SJSA1 (cell line): Measurements from ENCODE around the gene MRPL42. TPM values are rescaled to one million over a fixed set of nuclear protein-coding genes. Genes with fewer than 3 reads are reported as not detected.

Source experiments
- DNase-seq, 2 experiments: peaks; one replicate each; pipeline ENCODE4 v3.0.0-alpha.2; 2015 to 2020; ENCODE audit warnings: low spot score in 2 of 2, low read depth in 1 of 2
- H3K27ac ChIP-seq: fragments of 250-450 bp; sonication (Bioruptor Pico); 2 replicates; pipeline ENCODE4 v1.5.1; 2020; ENCODE audit warnings: mild to moderate bottlenecking, moderate library complexity
- H3K27me3 ChIP-seq: fragments of 250-450 bp; sonication (Bioruptor Pico); replicated peaks from 2 replicates; pipeline ENCODE4 v1.5.1; 2020; ENCODE audit warnings: mild to moderate bottlenecking, moderate library complexity
- H3K36me3 ChIP-seq: fragments of 250-450 bp; sonication (Bioruptor Pico); 2 replicates; pipeline ENCODE4 v1.5.1; 2020; ENCODE audit warnings: mild to moderate bottlenecking
- H3K4me1 ChIP-seq: fragments of 250-450 bp; sonication (Bioruptor Pico); replicated peaks from 2 replicates; pipeline ENCODE4 v1.6.1; 2021; ENCODE audit warnings: mild to moderate bottlenecking
- H3K4me3 ChIP-seq: fragments of 250-450 bp; sonication (Bioruptor Pico); 2 replicates; pipeline ENCODE4 v1.5.1; 2020; ENCODE audit warnings: mild to moderate bottlenecking
- H3K9me3 ChIP-seq: fragments of 250-450 bp; sonication (Bioruptor Pico); replicated peaks from 2 replicates; pipeline ENCODE4 v1.5.1; 2020; ENCODE audit warnings: mild to moderate bottlenecking
- total RNA-seq: library from RNA; depleted of rRNA; stranded (reverse); fragments of >200 nt; shearing (Covaris generic); gene quantifications from 2 replicates; pipeline ENCODE4 v1.2.3, GENCODE V29; 2014

MRPL42 gene
- total RNA-seq, 1 experiment from 2014 or later, result 132 TPM

DNA sequence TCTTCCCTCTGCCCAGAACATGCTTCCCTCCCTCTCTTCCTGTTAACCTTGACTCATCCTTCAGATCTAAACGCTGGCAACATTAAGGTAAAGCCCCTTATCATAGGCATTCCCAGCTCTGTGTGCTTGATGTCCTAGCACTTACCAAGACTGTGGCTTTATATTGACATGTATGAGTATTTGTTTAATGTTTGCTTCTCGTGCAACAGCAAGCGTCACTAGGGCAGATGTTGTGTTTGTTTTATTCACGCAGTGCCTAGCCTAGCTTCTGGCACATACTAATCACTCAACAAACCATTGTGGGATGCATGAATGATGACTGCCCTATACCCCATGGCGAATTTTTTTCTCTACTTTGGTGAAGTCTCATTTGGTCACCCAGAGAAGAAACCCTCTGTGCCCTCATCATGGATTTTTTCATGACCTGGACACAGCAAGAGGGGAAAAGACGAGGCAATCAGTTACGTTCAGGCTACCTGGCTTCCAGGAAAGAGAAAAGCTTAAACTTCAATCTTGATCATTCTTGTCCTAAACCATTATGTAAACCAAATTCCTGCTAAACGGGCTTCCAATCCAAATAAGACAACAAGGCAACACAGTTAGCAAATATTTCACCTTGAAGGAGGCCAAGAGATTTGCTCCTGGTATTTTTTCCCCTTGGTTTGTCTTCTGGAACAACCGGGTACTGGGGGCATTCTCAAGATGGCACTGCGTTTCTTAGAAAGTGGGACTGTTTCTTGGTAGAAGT is 57.2 kb downstream of the MRPL42 start:
- Histone ChIP-seq H3K36me3 (no peaks in the 10 kb centered on the region), H3K27me3 (no peaks in the 10 kb centered on the region), H3K27ac (no peak overlapping the region), H3K4me3 (no peak overlapping the region), H3K9me3 (no peaks in the 10 kb centered on the region), H3K4me1 (peaks cover 19% of the 10 kb centered on the region)
- no peak for DNase-seq

- H3K4me1 ChIP-seq, result peaks cover 14% of the 10 kb centered on the region
- peak; percentile 69 to 88 for DNase-seq
- H3K27ac ChIP-seq, result no peak overlapping the region
- no peaks in the 10 kb centered on the region for H3K36me3 ChIP-seq
- H3K4me3 ChIP-seq, result no peak overlapping the region
- no peaks in the 10 kb centered on the region for H3K9me3 ChIP-seq
- H3K27me3 ChIP-seq, result no peaks in the 10 kb centered on the region
Measured at GRCh38 chr12:93526786-93527428, 59.6 kb downstream of the MRPL42 start.

GRCh38 chr12:93530358-93530757 is 63.0 kb downstream of the MRPL42 start:
- Histone ChIP-seq H3K27me3 (no peaks in the 10 kb centered on the region), H3K27ac (no peak overlapping the region), H3K4me3 (no peak overlapping the region), H3K36me3 (no peaks in the 10 kb centered on the region), H3K9me3 (no peaks in the 10 kb centered on the region), H3K4me1 (peaks cover 14% of the 10 kb centered on the region)
- DNase-seq, result no peak

DNA sequence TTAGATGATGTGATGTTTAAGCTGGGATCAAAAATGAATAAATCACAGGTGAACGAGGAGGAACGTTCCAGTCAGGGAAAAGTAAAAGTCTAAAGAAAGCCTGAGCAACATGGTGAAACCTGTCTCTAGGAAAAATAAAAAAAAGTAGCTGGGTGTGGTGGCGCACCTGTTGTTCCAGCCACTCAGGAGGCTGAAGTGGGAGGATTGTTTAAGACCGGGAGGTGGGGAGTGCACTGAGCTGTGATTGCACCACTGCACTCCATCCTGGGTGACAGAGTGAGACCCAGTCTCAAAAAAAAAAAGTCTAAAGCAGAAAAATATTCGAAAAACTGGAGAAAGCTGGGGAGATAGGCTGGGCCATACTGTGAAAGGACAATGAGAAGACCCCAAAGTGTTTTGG is 66.0 kb downstream of the MRPL42 start:
- no peak for DNase-seq
- no peak overlapping the region for H3K4me3 ChIP-seq
- no peaks in the 10 kb centered on the region for H3K27me3 ChIP-seq
- H3K9me3 ChIP-seq, result no peaks in the 10 kb centered on the region
- H3K4me1 ChIP-seq, result no peaks in the 10 kb centered on the region
- no peak overlapping the region for H3K27ac ChIP-seq
- H3K36me3 ChIP-seq, result no peaks in the 10 kb centered on the region

DNA sequence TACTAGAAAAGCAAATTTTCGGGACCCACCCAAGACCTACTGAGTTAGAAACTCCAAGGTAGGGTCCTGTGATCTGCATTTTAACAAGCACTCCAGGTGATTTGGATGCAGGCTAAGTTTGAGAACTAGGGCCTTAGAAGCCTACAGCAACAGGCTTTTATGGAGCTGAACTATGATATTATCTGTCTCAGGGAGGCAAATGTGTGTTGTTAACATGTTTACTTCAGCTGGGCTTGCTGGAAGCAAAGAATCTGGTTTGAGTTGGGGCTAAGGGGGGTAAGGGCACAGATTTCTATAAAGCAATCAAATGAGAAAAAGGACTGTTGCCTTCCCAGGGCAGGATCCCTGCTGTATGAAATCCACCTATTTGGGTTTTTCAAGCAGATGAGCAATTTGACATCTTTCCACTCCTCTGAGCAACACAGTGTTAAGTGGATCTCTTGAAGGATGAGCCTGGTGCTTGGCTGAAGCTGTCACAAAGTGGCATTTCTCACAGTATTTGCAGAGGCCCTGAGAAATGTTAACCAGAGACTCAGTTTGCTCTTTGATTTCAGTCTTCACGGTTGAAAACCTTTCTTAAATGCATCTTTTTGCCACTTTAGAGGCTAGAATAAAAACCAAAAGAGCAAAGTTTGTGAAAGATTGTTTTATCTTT is 68.9 kb downstream of the MRPL42 start:
- no peak overlapping the region for H3K27ac ChIP-seq
- no peaks in the 10 kb centered on the region for H3K36me3 ChIP-seq
- DNase-seq, result no peak
- H3K4me1 ChIP-seq, result peaks cover 2% of the 10 kb centered on the region; the same call in 1 of the 2 replicates
- no peaks in the 10 kb centered on the region for H3K27me3 ChIP-seq
- H3K9me3 ChIP-seq, result no peaks in the 10 kb centered on the region
- no peak overlapping the region for H3K4me3 ChIP-seq

DNA sequence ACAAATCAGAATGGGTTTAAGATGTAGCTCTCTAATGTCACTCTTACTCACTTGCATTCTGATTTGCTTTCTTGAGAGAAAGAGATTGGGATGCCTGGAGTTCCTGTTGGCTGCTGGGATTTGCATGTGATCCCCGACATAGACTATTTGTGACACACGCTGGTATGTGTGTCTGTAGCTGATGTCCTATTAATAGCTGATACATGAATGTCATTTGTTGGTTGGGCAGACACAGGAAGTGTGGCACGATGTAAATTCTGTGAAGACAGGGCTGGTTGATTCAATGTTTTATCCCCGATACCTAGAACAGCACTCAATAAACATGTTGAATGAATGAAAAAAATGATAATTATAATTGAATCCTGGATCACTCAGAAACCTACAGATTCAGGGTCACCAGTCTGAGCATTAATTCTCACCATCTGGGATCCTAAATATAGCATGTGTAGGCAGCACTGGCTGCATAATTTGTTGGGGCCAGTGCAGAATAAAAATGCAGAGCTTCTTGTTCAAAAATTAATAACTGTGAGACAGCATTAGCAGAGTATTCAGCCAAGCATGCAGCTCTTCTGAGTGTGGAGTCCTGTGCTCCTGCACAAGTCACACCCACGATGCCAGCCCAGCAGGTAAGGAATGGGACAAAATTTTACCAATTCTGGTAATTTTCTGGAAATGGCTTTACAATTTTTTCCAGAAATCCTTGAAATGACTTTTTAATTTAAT is 69.6 kb downstream of the MRPL42 start:
- peaks cover 9% of the 10 kb centered on the region; the same call in 1 of the 2 replicates for H3K4me1 ChIP-seq
- no peaks in the 10 kb centered on the region for H3K27me3 ChIP-seq
- no peak overlapping the region for H3K4me3 ChIP-seq
- no peaks in the 10 kb centered on the region for H3K36me3 ChIP-seq
- H3K27ac ChIP-seq, result no peak overlapping the region
- no peak for DNase-seq
- H3K9me3 ChIP-seq, result no peaks in the 10 kb centered on the region

DNA sequence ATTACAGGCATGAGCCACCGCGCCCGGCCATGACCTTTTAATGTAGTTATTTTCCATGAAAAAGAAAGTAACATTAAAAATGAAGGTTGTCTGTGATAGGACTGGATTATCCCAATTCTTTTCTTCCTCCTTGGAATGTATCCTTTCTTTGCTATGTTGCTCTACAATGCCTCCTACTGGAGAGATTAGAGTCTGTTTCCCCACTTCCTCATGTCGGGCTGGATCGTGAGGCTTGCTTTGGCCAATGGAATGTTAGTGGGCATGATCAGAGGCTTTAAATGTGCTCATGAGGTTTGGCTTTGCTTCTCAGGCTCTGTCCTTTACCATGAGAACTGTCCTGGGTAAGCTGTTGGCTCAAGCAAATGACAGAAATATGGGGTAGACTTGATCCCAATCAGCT is 70.5 kb downstream of the MRPL42 start:
- no peaks in the 10 kb centered on the region for H3K27me3 ChIP-seq
- no peak for DNase-seq
- no peaks in the 10 kb centered on the region for H3K9me3 ChIP-seq
- H3K4me3 ChIP-seq, result no peak overlapping the region
- H3K4me1 ChIP-seq, result peaks cover 13% of the 10 kb centered on the region; the same call in 1 of the 2 replicates
- no peaks in the 10 kb centered on the region for H3K36me3 ChIP-seq
- H3K27ac ChIP-seq, result no peak overlapping the region

DNA sequence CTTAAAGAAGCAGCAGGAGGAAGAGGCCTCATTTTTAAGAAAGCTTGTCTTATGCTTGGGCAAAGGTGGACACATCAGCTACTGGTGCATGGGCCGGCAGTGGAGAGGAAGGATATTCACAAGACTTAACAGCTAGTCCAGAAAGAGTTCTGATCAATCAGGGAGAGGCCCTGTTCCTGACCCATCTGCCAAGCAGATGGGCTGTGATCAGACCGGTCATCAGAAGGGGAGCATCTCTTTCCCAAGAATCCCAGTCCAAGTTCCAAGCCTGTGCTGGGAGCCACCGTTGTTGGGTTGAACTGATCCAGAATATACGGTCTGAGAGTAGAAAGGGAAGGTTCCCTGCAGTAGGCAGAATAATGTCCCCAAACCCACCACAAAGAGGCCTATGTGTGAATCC is 72.5 kb downstream of the MRPL42 start:
- H3K4me1 ChIP-seq, result peaks cover 13% of the 10 kb centered on the region; the same call in 1 of the 2 replicates
- no peaks in the 10 kb centered on the region for H3K9me3 ChIP-seq
- H3K27ac ChIP-seq, result no peak overlapping the region
- H3K27me3 ChIP-seq, result no peaks in the 10 kb centered on the region
- no peak for DNase-seq
- H3K4me3 ChIP-seq, result no peak overlapping the region
- no peaks in the 10 kb centered on the region for H3K36me3 ChIP-seq

DNA sequence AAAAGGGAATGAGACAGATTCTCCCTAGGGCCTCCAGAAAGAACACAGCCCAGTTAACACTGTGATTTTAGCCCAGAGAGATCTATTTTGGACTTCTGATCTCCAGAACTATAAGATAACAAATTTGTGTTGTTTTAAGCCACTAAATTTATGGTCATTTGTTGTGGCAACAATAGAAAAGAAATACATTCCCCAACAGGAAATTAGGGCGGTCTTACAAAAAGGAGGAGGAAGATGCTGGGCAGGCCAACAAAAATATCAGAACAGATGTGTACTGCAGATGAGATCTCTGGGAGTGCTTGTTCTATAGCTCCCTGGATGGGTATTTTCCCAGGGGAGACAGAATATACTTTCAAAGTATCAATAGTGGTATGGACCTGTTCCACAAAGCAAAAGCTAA is 73.2 kb downstream of the MRPL42 start:
- no peak overlapping the region for H3K27ac ChIP-seq
- no peaks in the 10 kb centered on the region for H3K36me3 ChIP-seq
- peaks cover 13% of the 10 kb centered on the region; the same call in 1 of the 2 replicates for H3K4me1 ChIP-seq
- H3K27me3 ChIP-seq, result no peaks in the 10 kb centered on the region
- no peaks in the 10 kb centered on the region for H3K9me3 ChIP-seq
- DNase-seq, result no peak
- no peak overlapping the region for H3K4me3 ChIP-seq

DNA sequence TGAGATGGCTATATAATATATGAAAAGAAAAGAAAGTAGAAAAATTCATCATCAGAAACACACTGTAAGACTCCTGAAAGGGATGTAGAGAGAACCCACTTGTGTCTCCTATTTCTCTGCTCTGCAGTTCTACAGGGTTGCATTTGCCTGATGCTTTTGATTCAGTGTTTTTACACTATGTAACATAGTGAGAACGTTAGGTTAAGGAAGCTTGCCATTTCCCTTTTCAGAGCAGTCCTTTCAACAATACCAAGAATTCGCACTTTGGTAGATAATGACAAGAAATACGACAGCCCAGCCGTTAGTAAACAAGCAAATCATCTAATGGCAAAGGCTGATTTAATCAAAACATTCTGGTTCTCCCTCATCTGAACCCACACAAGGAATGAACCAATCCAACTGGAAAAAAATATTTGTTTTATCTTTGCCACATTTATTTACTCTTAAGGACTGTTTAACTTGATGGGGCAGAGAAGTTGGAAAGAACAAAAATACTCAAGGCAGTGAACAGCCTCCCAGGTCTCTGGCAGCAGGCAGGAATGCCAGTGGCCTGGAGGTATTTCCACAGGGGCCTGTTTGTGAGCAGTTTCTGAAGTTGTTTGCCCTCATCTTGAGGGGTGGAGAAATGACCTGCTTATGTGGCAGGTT is 74.4 kb downstream of the MRPL42 start:
- Histone ChIP-seq H3K27me3 (no peaks in the 10 kb centered on the region), H3K36me3 (no peaks in the 10 kb centered on the region), H3K4me1 (peaks cover 13% of the 10 kb centered on the region; the same call in 1 of the 2 replicates), H3K9me3 (no peaks in the 10 kb centered on the region), H3K27ac (no peak overlapping the region), H3K4me3 (no peak overlapping the region)
- peak in 1 of 2 experiments; percentile 57 for DNase-seq

GRCh38 chr12:93547778-93548177 is 80.5 kb downstream of the MRPL42 start:
- no peaks in the 10 kb centered on the region for H3K4me1 ChIP-seq
- no peaks in the 10 kb centered on the region for H3K27me3 ChIP-seq
- no peaks in the 10 kb centered on the region for H3K36me3 ChIP-seq
- DNase-seq, result no peak
- H3K9me3 ChIP-seq, result no peaks in the 10 kb centered on the region
- no peak overlapping the region for H3K4me3 ChIP-seq
- no peak overlapping the region for H3K27ac ChIP-seq

DNA sequence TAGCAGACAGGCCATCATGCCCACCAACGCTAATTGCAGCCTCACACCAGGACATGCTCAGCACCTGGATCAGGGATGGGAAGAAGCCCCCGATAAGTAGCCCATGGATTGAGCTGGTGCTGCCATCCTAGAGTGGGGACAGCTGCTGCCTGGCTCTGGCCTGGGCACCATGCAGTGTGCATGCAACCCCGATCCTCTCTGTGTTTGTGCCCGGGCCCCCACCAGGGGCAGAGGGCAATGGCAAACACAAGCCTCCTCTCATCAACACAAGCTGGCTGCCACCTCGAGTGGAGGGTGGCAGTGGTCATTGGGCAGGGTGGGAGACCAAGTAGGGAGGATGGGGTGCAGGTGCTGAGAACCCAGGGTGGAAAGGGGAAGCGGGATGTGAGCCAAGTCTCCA is 81.9 kb downstream of the MRPL42 start:
- DNase-seq, result no peak
- no peak overlapping the region for H3K27ac ChIP-seq
- H3K4me1 ChIP-seq, result no peaks in the 10 kb centered on the region
- no peaks in the 10 kb centered on the region for H3K36me3 ChIP-seq
- H3K4me3 ChIP-seq, result no peak overlapping the region
- H3K9me3 ChIP-seq, result no peaks in the 10 kb centered on the region
- H3K27me3 ChIP-seq, result no peaks in the 10 kb centered on the region
